Amygdala (tissue), 56 donors: Measurements from ENCODE around the gene DOK7.
"Not testable (repeated sequence)": the region's sequence is repeated elsewhere in the genome, so short reads cannot be mapped to it uniquely, and the experiment has no call there.

Source experiments
- DNase-seq, 56 donors: peaks; one replicate each; lab custom pipeline; 2025; lab: John Stamatoyannopoulos, UW

DOK7 gene

GRCh38 chr4:3499710-3500109 is 36.6 kb downstream of the DOK7 start:
- no peak for DNase-seq

GRCh38 chr4:3500111-3500510 is 37.0 kb downstream of the DOK7 start:
- DNase-seq: no peak

GRCh38 chr4:3500634-3501101 is 37.6 kb downstream of the DOK7 start:
- no peak for DNase-seq

- no peak for DNase-seq
Observed at GRCh38 chr4:3501126-3501824, 38.2 kb downstream of the DOK7 start.

- DNase-seq: no peak
Observed at GRCh38 chr4:3501825-3502425, 38.8 kb downstream of the DOK7 start.

GRCh38 chr4:3502941-3503936 is 40.1 kb downstream of the DOK7 start:
- DNase-seq: no peak

GRCh38 chr4:3505231-3505630 is 42.1 kb downstream of the DOK7 start:
- DNase-seq: no peak

GRCh38 chr4:3508542-3508941 is 45.4 kb downstream of the DOK7 start:
- no peak for DNase-seq

GRCh38 chr4:3510481-3510880 is 47.4 kb downstream of the DOK7 start:
- peak in 4 of 56 donors; percentile 18 to 32 (median 30) for DNase-seq

GRCh38 chr4:3511187-3511586 is 48.1 kb downstream of the DOK7 start:
- DNase-seq: no peak

GRCh38 chr4:3511601-3512000 is 48.5 kb downstream of the DOK7 start:
- not testable (repeated sequence) for DNase-seq

GRCh38 chr4:3512279-3512678 is 49.2 kb downstream of the DOK7 start:
- peak in 3 of 56 donors; percentile 18 to 38 (median 30) for DNase-seq

GRCh38 chr4:3512719-3513118 is 49.6 kb downstream of the DOK7 start:
- no peak for DNase-seq

- DNase-seq: no peak
Observed at GRCh38 chr4:3513807-3514206, 50.7 kb downstream of the DOK7 start.

- no peak for DNase-seq
Observed at GRCh38 chr4:3514221-3514780, 51.2 kb downstream of the DOK7 start.

GRCh38 chr4:3514806-3515501 is 51.8 kb downstream of the DOK7 start:
- DNase-seq: no peak

- no peak for DNase-seq
Observed at GRCh38 chr4:3515646-3516045, 52.5 kb downstream of the DOK7 start.

- no peak for DNase-seq
Observed at GRCh38 chr4:3516061-3516835, 53.1 kb downstream of the DOK7 start.
